Gastrocnemius medialis (tissue), 4 donors: Measurements from ENCODE around the gene KRTAP7-1. TPM values are rescaled to one million over a fixed set of nuclear protein-coding genes. Genes with fewer than 3 reads are reported as not detected.

Experiments
- ATAC-seq, 2 donors: fragments of 150-250 bp; one replicate each; pipeline ENCODE4 v1.9.1; 2016
- DNase-seq, 2 donors: peaks; one replicate each; pipeline ENCODE4 v3.0.0-alpha.2; 2019
- H3K27ac ChIP-seq, 4 donors: fragments of 200-600 bp; sonication (generic); 1 replicate in 1 of 4; 2 replicates in 3 of 4; pipeline ENCODE4 v1.5.1; 2016 to 2018; ENCODE audit warnings: mild to moderate bottlenecking in 2 of 4, moderate library complexity in 1 of 4
- H3K27me3 ChIP-seq, 3 donors: fragments of 200-600 bp; sonication (generic) in 2 of 3; 1 replicate in 1 of 3; 2 replicates in 2 of 3; pipeline versions ENCODE4 v1.5.1 to v1.6.0; 2016 to 2019; ENCODE audit warnings: mild to moderate bottlenecking in 1 of 3, moderate library complexity in 1 of 3
- H3K36me3 ChIP-seq, 2 donors: fragments of 200-600 bp; sonication (generic) in 1 of 2; one replicate each; pipeline ENCODE4 v1.5.1; 2017 to 2018
- H3K4me1 ChIP-seq, 2 donors: fragments of 200-600 bp; sonication (generic) in 1 of 2; one replicate each; pipeline ENCODE4 v1.5.1; 2016 to 2017; ENCODE audit warnings: mild to moderate bottlenecking in 2 of 2
- H3K4me3 ChIP-seq, 4 donors: fragments of 200-600 bp; sonication (generic) in 3 of 4; 1 replicate in 1 of 4; 2 replicates in 3 of 4; pipeline ENCODE4 v1.5.1; 2016 to 2019; ENCODE audit warnings: mild to moderate bottlenecking in 2 of 4
- H3K9me3 ChIP-seq, 3 donors: fragments of 200-600 bp; sonication (generic) in 2 of 3; 1 replicate in 1 of 3; 2 replicates in 2 of 3; pipeline ENCODE4 v1.5.1; 2016 to 2019
- CTCF ChIP-seq, 5 experiments: fragments of 450-650 bp in 3 of 5; fragments of 200-600 bp in 2 of 5; sonication (generic) in 2 of 5; IDR thresholded peaks in 4 of 5; conservative IDR thresholded peaks in 1 of 5; 1 replicate in 4 of 5; 2 replicates in 1 of 5; pipeline ENCODE4 v1.5.1; 2016 to 2019; ENCODE audit warnings: antibody characterized with exemption in 5 of 5, mild to moderate bottlenecking in 3 of 5, moderate library complexity in 3 of 5
- POLR2A ChIP-seq, 2 donors: fragments of 450-650 bp; IDR thresholded peaks; one replicate each; pipeline ENCODE4 v1.6.1; 2017; ENCODE audit warnings: antibody characterized with exemption in 2 of 2, mild to moderate bottlenecking in 2 of 2, moderate library complexity in 2 of 2
- in situ Hi-C, 4 donors: fragments of 200-750 bp; cut with MboI; loops; one replicate each; pipeline versions ENCODE4 v1.15.0 to v1.8.0; 2017; ENCODE audit warnings: low sequenced_read_pairs in 4 of 4
- intact Hi-C: fragments of 100-400 bp; cut with DNase I; formaldehyde crosslinking; loops from one replicate; pipeline ENCODE4 v1.15.1; 2023; ENCODE audit warnings: low total_unique reads
- total RNA-seq, 4 donors: library from RNA; depleted of rRNA; stranded (reverse); fragments of >200 nt; gene quantifications; one replicate each; pipeline versions ENCODE4 v1.1.0 to v1.2.3, GENCODE V29; 2016

Gene KRTAP7-1, protein sequence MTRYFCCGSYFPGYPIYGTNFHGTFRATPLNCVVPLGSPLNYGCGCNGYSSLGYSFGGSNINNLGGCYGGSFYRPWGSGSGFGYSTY
- total RNA-seq, result not detected

DNA sequence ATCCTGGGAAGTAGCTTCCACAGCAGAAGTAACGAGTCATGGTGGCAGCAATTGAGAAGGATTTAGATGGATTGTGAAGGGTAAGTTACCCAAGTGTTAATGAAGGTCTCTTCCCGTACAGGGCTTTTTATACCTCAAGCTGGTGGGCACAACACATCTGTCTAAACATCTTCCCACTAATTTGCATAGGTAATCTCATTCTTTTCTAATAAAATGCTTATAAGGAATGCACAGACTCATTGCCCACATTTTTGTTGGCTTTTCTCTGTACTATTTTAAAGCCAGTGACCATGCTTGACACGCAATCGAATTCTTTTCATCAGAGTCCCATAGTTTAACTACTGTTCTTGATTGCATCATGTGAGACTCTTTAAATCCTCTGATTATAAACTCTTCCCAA lies at the start of gene KRTAP7-1:
TSS of gene KRTAP7-1 (minus strand) at position 101 of the 400 bp plus-strand sequence. CDS start at position 40, 61 bp downstream.
- no peaks in the 10 kb centered on the region for H3K4me1 ChIP-seq
- intact Hi-C loops, result no loop called here
- no peak within 1 kb of the TSS for H3K27ac ChIP-seq
- H3K4me3 ChIP-seq, result no peak within 1 kb of the TSS
- TF ChIP-seq POLR2A (IDR thresholded peaks at IDR 0.05) (no peak), CTCF (IDR thresholded peaks at IDR 0.05 in 4 of 5, conservative IDR thresholded peaks at IDR 0.05 in 1 of 5) (no peak)
- H3K36me3 ChIP-seq, result no peaks in the 10 kb centered on the region
- no peaks in the 10 kb centered on the region for H3K27me3 ChIP-seq
- DNase-seq, result no peak
- no peaks in the 10 kb centered on the region for H3K9me3 ChIP-seq
- ATAC-seq, result no peak
- in situ Hi-C loops, result no loop called here

DNA sequence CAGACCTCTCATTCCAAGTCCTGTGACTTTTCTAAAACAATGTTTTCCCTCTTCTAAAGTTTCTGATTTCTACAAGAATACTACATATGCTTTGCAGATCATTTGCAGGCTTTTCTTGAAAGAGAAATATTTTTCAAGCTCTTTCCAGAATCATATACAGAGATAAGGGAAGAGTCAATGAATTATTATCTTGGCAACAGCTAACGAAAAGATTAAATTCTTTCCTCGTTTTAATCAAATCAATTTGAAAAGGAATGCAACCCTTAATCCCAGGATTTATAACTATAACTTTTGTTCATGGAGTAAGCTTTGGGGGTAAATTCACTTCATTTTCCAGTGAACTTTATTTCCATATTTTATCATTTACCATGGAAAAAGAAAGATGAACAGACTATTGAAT lies 45.0 kb upstream of the KRTAP7-1 start:
- ATAC-seq, result no peak
- H3K36me3 ChIP-seq, result no peaks in the 10 kb centered on the region
- intact Hi-C loops, result no loop called here

GRCh38 chr21:30847627-30848500 lies 18.3 kb upstream of the KRTAP7-1 start:
- no peak overlapping the region for H3K4me3 ChIP-seq
- no peak overlapping the region for H3K27ac ChIP-seq
- no peaks in the 10 kb centered on the region for H3K9me3 ChIP-seq
- no peak for DNase-seq
- TF ChIP-seq POLR2A (IDR thresholded peaks at IDR 0.05) (no peak), CTCF (IDR thresholded peaks at IDR 0.05 in 4 of 5, conservative IDR thresholded peaks at IDR 0.05 in 1 of 5) (no peak)
- ATAC-seq, result no peak
- H3K4me1 ChIP-seq, result no peaks in the 10 kb centered on the region
- in situ Hi-C loops (no loop called here), intact Hi-C loops (no loop called here)
- H3K36me3 ChIP-seq, result no peaks in the 10 kb centered on the region
- no peaks in the 10 kb centered on the region for H3K27me3 ChIP-seq

More for the DNA sequence above, 45.0 kb upstream of the KRTAP7-1 start:
- H3K4me3 ChIP-seq, result no peak overlapping the region
- DNase-seq, result no peak
- no peak overlapping the region for H3K27ac ChIP-seq
- no peaks in the 10 kb centered on the region for H3K9me3 ChIP-seq
- TF ChIP-seq POLR2A (IDR thresholded peaks at IDR 0.05) (no peak), CTCF (IDR thresholded peaks at IDR 0.05 in 4 of 5, conservative IDR thresholded peaks at IDR 0.05 in 1 of 5) (no peak)
- no peaks in the 10 kb centered on the region for H3K4me1 ChIP-seq
- in situ Hi-C loops, result no loop called here
- H3K27me3 ChIP-seq, result no peaks in the 10 kb centered on the region

GRCh38 chr21:30842990-30843389 lies 13.4 kb upstream of the KRTAP7-1 start:
- no peaks in the 10 kb centered on the region for H3K36me3 ChIP-seq
- intact Hi-C loops, result no loop called here
- DNase-seq, result no peak
- H3K9me3 ChIP-seq, result no peaks in the 10 kb centered on the region
- H3K4me1 ChIP-seq, result no peaks in the 10 kb centered on the region
- in situ Hi-C loops, result no loop called here
- TF ChIP-seq POLR2A (IDR thresholded peaks at IDR 0.05) (no peak), CTCF (IDR thresholded peaks at IDR 0.05 in 4 of 5, conservative IDR thresholded peaks at IDR 0.05 in 1 of 5) (no peak)
- no peak overlapping the region for H3K27ac ChIP-seq
- ATAC-seq, result no peak
- H3K4me3 ChIP-seq, result no peak overlapping the region
- no peaks in the 10 kb centered on the region for H3K27me3 ChIP-seq
